ENCODE data around the gene RAD51D.
"Not testable (repeated sequence)": the region's sequence is repeated elsewhere in the genome, so short reads cannot be mapped to it uniquely, and the experiment has no call there.

The RAD51D gene

GRCh38 chr17:35154196-35155165 lies 34.8 kb upstream of the RAD51D start:
- Histone ChIP-seq H3K36me3 (ENCODE audit: control insufficient read depth, insufficient read depth, low read length, severe bottlenecking) (no peaks in the 10 kb centered on the region), H3K9ac (ENCODE audit: low read length) (no peak overlapping the region), H3K4me1 (ENCODE audit: control insufficient read depth, insufficient read depth, low read length) (peaks cover 3% of the 10 kb centered on the region), H3K4me3 (ENCODE audit: low read length) (no peak overlapping the region), H3K27me3 (replicated peaks; ENCODE audit: control insufficient read depth, insufficient read depth, low read length) (peaks cover 20% of the 10 kb centered on the region), H3K9me3 (ENCODE audit: control insufficient read depth, low read length) (no peaks in the 10 kb centered on the region)
- DNase-seq (ENCODE audit: low read depth): no peak

GRCh38 chr17:35152421-35153140 lies 32.9 kb upstream of the RAD51D start:
- H3K4me3 ChIP-seq (ENCODE audit: low read length): no peak overlapping the region
- H3K27me3 ChIP-seq (replicated peaks; ENCODE audit: control insufficient read depth, insufficient read depth, low read length): peaks cover 22% of the 10 kb centered on the region
- no peak overlapping the region for H3K9ac ChIP-seq (ENCODE audit: low read length)
- no peak for DNase-seq (ENCODE audit: low read depth)
- no peaks in the 10 kb centered on the region for H3K36me3 ChIP-seq (ENCODE audit: control insufficient read depth, insufficient read depth, low read length, severe bottlenecking)
- no peaks in the 10 kb centered on the region for H3K9me3 ChIP-seq (ENCODE audit: control insufficient read depth, low read length)
- peaks cover 3% of the 10 kb centered on the region for H3K4me1 ChIP-seq (ENCODE audit: control insufficient read depth, insufficient read depth, low read length)

- not testable (repeated sequence) for H3K4me3 ChIP-seq (ENCODE audit: low read length); DNase-seq (ENCODE audit: low read depth); H3K4me1 ChIP-seq (ENCODE audit: control insufficient read depth, insufficient read depth, low read length); H3K9me3 ChIP-seq (ENCODE audit: control insufficient read depth, low read length); H3K9ac ChIP-seq (ENCODE audit: low read length); H3K36me3 ChIP-seq (ENCODE audit: control insufficient read depth, insufficient read depth, low read length, severe bottlenecking)
- H3K27me3 ChIP-seq (replicated peaks; ENCODE audit: control insufficient read depth, insufficient read depth, low read length): peaks cover 33% of the 10 kb centered on the region
Measured at GRCh38 chr17:35151080-35151479, 31.4 kb upstream of the RAD51D start.

- DNase-seq (ENCODE audit: low read depth): no peak
Measured at GRCh38 chr17:35149941-35150340, 30.3 kb upstream of the RAD51D start.

GRCh38 chr17:35148144-35148543 lies 28.5 kb upstream of the RAD51D start:
- Histone ChIP-seq H3K9me3 (ENCODE audit: control insufficient read depth, low read length) (no peaks in the 10 kb centered on the region), H3K9ac (ENCODE audit: low read length) (no peak overlapping the region), H3K36me3 (ENCODE audit: control insufficient read depth, insufficient read depth, low read length, severe bottlenecking) (no peaks in the 10 kb centered on the region), H3K4me1 (ENCODE audit: control insufficient read depth, insufficient read depth, low read length) (peaks cover 3% of the 10 kb centered on the region), H3K27me3 (replicated peaks; ENCODE audit: control insufficient read depth, insufficient read depth, low read length) (peaks cover 30% of the 10 kb centered on the region), H3K4me3 (ENCODE audit: low read length) (no peak overlapping the region)
- DNase-seq (ENCODE audit: low read depth): no peak

More at GRCh38 chr17:35149941-35150340, 30.3 kb upstream of the RAD51D start:
- Histone ChIP-seq H3K9me3 (ENCODE audit: control insufficient read depth, low read length) (no peaks in the 10 kb centered on the region), H3K4me1 (ENCODE audit: control insufficient read depth, insufficient read depth, low read length) (peaks cover 3% of the 10 kb centered on the region), H3K27me3 (replicated peaks; ENCODE audit: control insufficient read depth, insufficient read depth, low read length) (peaks cover 33% of the 10 kb centered on the region), H3K36me3 (ENCODE audit: control insufficient read depth, insufficient read depth, low read length, severe bottlenecking) (no peaks in the 10 kb centered on the region), H3K4me3 (ENCODE audit: low read length) (no peak overlapping the region), H3K9ac (ENCODE audit: low read length) (no peak overlapping the region)

- Histone ChIP-seq H3K9ac (ENCODE audit: low read length) (no peak within 1 kb of the TSS), H3K4me1 (ENCODE audit: control insufficient read depth, insufficient read depth, low read length) (no peaks in the 10 kb centered on the region), H3K9me3 (ENCODE audit: control insufficient read depth, low read length) (no peaks in the 10 kb centered on the region), H3K4me3 (ENCODE audit: low read length) (no peak within 1 kb of the TSS), H3K36me3 (ENCODE audit: control insufficient read depth, insufficient read depth, low read length, severe bottlenecking) (no peaks in the 10 kb centered on the region), H3K27me3 (replicated peaks; ENCODE audit: control insufficient read depth, insufficient read depth, low read length) (peaks cover 25% of the 10 kb centered on the region)
- DNase-seq (ENCODE audit: low read depth): no peak
Measured at GRCh38 chr17:35147375-35147905, 27.8 kb upstream of the RAD51D start, which contains the start of gene UNC45B. UNC45B (plus strand) TSS chr17:35147817; CDS start chr17:35148264, 447 bp downstream.

- no peaks in the 10 kb centered on the region for H3K36me3 ChIP-seq (ENCODE audit: control insufficient read depth, insufficient read depth, low read length, severe bottlenecking)
- no peak overlapping the region for H3K4me3 ChIP-seq (ENCODE audit: low read length)
- no peaks in the 10 kb centered on the region for H3K9me3 ChIP-seq (ENCODE audit: control insufficient read depth, low read length)
- no peaks in the 10 kb centered on the region for H3K4me1 ChIP-seq (ENCODE audit: control insufficient read depth, insufficient read depth, low read length)
- H3K27me3 ChIP-seq (replicated peaks; ENCODE audit: control insufficient read depth, insufficient read depth, low read length): peaks cover 19% of the 10 kb centered on the region
- no peak for DNase-seq (ENCODE audit: low read depth)
- H3K9ac ChIP-seq (ENCODE audit: low read length): no peak overlapping the region
Measured at GRCh38 chr17:35146214-35146833, 26.7 kb upstream of the RAD51D start.

GRCh38 chr17:35144840-35145239 lies 25.2 kb upstream of the RAD51D start:
- no peak overlapping the region for H3K9ac ChIP-seq (ENCODE audit: low read length)
- no peak overlapping the region for H3K4me3 ChIP-seq (ENCODE audit: low read length)
- H3K36me3 ChIP-seq (ENCODE audit: control insufficient read depth, insufficient read depth, low read length, severe bottlenecking): peaks cover 2% of the 10 kb centered on the region
- DNase-seq (ENCODE audit: low read depth): no peak
- H3K9me3 ChIP-seq (ENCODE audit: control insufficient read depth, low read length): no peaks in the 10 kb centered on the region
- peaks cover 7% of the 10 kb centered on the region for H3K4me1 ChIP-seq (ENCODE audit: control insufficient read depth, insufficient read depth, low read length)
- peaks cover 17% of the 10 kb centered on the region for H3K27me3 ChIP-seq (replicated peaks; ENCODE audit: control insufficient read depth, insufficient read depth, low read length)

GRCh38 chr17:35142467-35142796 lies 22.8 kb upstream of the RAD51D start:
- Histone ChIP-seq H3K9me3 (ENCODE audit: control insufficient read depth, low read length) (no peaks in the 10 kb centered on the region), H3K4me1 (ENCODE audit: control insufficient read depth, insufficient read depth, low read length) (peaks cover 7% of the 10 kb centered on the region), H3K4me3 (ENCODE audit: low read length) (peak overlapping the region; percentile 99), H3K27me3 (replicated peaks; ENCODE audit: control insufficient read depth, insufficient read depth, low read length) (peaks cover 9% of the 10 kb centered on the region), H3K36me3 (ENCODE audit: control insufficient read depth, insufficient read depth, low read length, severe bottlenecking) (peaks cover 25% of the 10 kb centered on the region), H3K9ac (ENCODE audit: low read length) (peak overlapping the region; percentile 25)
- no peak for DNase-seq (ENCODE audit: low read depth)

- DNase-seq (ENCODE audit: low read depth): peak; percentile 86
- Histone ChIP-seq H3K4me3 (ENCODE audit: low read length) (peak within 1 kb of the TSS; percentile 99), H3K4me1 (ENCODE audit: control insufficient read depth, insufficient read depth, low read length) (peaks cover 7% of the 10 kb centered on the region)
Measured at GRCh38 chr17:35141681-35142466, 22.2 kb upstream of the RAD51D start, which contains the start of gene NLE1. NLE1 (minus strand) TSS chr17:35142303; CDS start chr17:35142275, 28 bp downstream.

More at GRCh38 chr17:35141681-35142466, 22.2 kb upstream of the RAD51D start, which contains the start of gene NLE1:
- H3K27me3 ChIP-seq (replicated peaks; ENCODE audit: control insufficient read depth, insufficient read depth, low read length): peaks cover 4% of the 10 kb centered on the region
- no peaks in the 10 kb centered on the region for H3K9me3 ChIP-seq (ENCODE audit: control insufficient read depth, low read length)
- H3K36me3 ChIP-seq (ENCODE audit: control insufficient read depth, insufficient read depth, low read length, severe bottlenecking): peaks cover 30% of the 10 kb centered on the region
- peak within 1 kb of the TSS; percentile 83 for H3K9ac ChIP-seq (ENCODE audit: low read length)

All from adipocyte (in vitro differentiated cells).